ENCODE results near the gene TSPAN2. TPM values are rescaled to one million over a fixed set of nuclear protein-coding genes. Genes with fewer than 3 reads are reported as not detected.

The TSPAN2 gene
- total RNA-seq (2022; extraction: Qiagen RNA extraction; ENCODE audit: low read depth), result 0.95 to 1.5 TPM (median 1.2 TPM) in 5 replicates

DNA sequence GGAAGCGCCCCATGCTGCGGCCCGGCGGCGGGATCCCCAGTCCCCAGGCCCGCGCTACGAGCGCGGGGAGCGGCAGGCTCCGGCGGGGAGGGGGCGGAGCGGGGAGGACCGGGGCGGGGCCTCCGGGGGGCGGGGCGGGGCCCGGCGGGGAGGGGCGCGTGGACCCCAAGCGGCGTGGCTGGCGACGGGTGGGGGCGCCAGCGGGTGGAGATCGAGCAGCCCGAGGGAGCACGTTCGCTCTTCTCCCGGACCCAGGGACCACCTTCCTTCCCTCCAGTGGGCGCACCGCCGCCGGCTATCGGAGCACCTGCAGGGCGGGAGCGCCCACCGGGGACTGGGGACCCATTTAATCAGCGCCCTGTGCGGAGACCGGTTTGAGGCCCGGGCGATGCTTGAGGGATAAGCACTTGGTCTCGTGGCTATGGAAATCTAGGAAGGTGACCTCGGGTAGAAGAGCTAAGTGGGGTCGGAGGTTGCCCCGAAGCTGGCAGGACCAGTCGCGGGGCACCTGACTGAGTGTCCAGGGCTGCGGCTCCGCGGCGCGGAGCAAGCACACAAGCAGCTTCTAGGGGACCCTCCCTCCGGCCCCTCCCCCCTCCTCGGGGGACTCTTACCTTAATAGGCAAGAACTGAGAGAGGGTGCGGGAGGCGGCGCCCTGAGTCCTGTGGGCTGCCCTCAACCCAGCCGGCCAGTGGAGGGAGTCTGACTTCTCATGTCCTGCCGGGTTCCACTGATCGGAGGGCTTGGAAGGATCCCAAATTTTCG, at the start of gene TSPAN2:
Gene TSPAN2, minus strand, starts transcription at position 84 of the 766 bp plus-strand sequence. Its CDS starts 71 bp downstream, at position 13.

DNA sequence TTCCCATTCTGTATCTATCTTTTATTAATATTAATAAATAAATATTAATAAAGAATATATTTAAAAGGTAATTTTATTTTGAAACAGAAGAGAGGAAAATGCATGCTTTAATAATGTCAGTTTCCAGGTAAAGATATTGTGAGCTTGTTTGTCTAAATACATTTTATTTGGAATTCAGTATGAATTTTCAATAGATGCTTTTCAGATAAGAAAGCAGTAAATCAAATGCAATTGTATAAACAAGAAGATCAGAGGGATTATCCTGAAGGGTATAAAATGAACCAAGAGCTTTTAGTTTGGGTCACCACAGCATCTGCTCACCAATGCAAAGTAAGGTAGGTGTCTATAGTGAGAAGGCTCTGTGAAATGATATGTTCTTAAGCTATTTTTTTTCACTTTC, 59.8 kb downstream of the TSPAN2 start, which contains the start of gene TSHB:
Gene TSHB, plus strand, starts transcription at position 301 of the 400 bp plus-strand sequence. CDS start 3,537 bp downstream, outside the sequence.

Other genes with a start within 250 kb of the TSPAN2 start
- not detected in 5 replicates for gene SYCP1, start 234.6 kb downstream of the TSPAN2 start, total RNA-seq (2022; extraction: Qiagen RNA extraction; ENCODE audit: low read depth)
- gene TSHB, start 59.7 kb downstream of the TSPAN2 start, total RNA-seq (2022; extraction: Qiagen RNA extraction; ENCODE audit: low read depth), result not detected in 5 replicates
- gene NGF, start 248.7 kb upstream of the TSPAN2 start, total RNA-seq (2022; extraction: Qiagen RNA extraction; ENCODE audit: low read depth), result 3.5 to 4.6 TPM (median 3.5 TPM) in 5 replicates

Measured in A549 treated with RU486 at 1 μM for 4 hours (cell line).